GM18951 (cell line): ENCODE measurements around the gene STRADA.

Experiments
- POLR2A ChIP-seq: IDR thresholded peaks from 4 replicates; pipeline ENCODE4 v1.6.1; 2011; ENCODE audit warnings: mild to moderate bottlenecking; ENCODE audit not compliant: insufficient read length, insufficient read depth; ENCODE audit errors: extremely low read depth
- in situ Hi-C: fragments of 300-500 bp; cut with MboI; formaldehyde crosslinking; loops from one replicate; pipeline ENCODE4 v1.12.0; 2022; ENCODE audit warnings: low sequenced_read_pairs, mixed read lengths, inconsistent platforms; ENCODE audit not compliant: unreplicated experiment

Gene STRADA

GRCh38 chr17:63694229-63694949 lies 47.2 kb downstream of the STRADA start:
- no peak for TF ChIP-seq POLR2A

GRCh38 chr17:63693411-63694113 lies 48.0 kb downstream of the STRADA start:
- no peak for TF ChIP-seq POLR2A

More at GRCh38 chr17:63694229-63694949, 47.2 kb downstream of the STRADA start:
- in situ Hi-C loops: no loop called here

GRCh38 chr17:63692195-63692816 lies 49.3 kb downstream of the STRADA start:
- TF ChIP-seq POLR2A: no peak
- in situ Hi-C loops: no loop called here

More at GRCh38 chr17:63693411-63694113, 48.0 kb downstream of the STRADA start:
- in situ Hi-C loops: no loop called here

- in situ Hi-C loops: no loop called here
These were observed 52.1 kb downstream of the STRADA start for GRCh38 chr17:63689479-63689878.

GRCh38 chr17:63688396-63689020 lies 53.1 kb downstream of the STRADA start:
- in situ Hi-C loops: no loop called here

More at GRCh38 chr17:63689479-63689878, 52.1 kb downstream of the STRADA start:
- no peak for TF ChIP-seq POLR2A

GRCh38 chr17:63686138-63686685 lies 55.4 kb downstream of the STRADA start:
- in situ Hi-C loops: no loop called here
- no peak for TF ChIP-seq POLR2A

More at GRCh38 chr17:63688396-63689020, 53.1 kb downstream of the STRADA start:
- no peak for TF ChIP-seq POLR2A

GRCh38 chr17:63685578-63685977 lies 56.0 kb downstream of the STRADA start:
- TF ChIP-seq POLR2A: no peak
- in situ Hi-C loops: no loop called here

- in situ Hi-C loops: no loop called here
- TF ChIP-seq POLR2A: no peak
These were observed 56.6 kb downstream of the STRADA start for GRCh38 chr17:63685041-63685440.

GRCh38 chr17:63682981-63683380 lies 58.6 kb downstream of the STRADA start:
- TF ChIP-seq POLR2A: no peak
- in situ Hi-C loops: no loop called here

GRCh38 chr17:63682441-63682840 lies 59.2 kb downstream of the STRADA start:
- in situ Hi-C loops: no loop called here
- no peak for TF ChIP-seq POLR2A

- in situ Hi-C loops: no loop called here
- TF ChIP-seq POLR2A: no peak
These were observed 60.1 kb downstream of the STRADA start for GRCh38 chr17:63681530-63681929.

- TF ChIP-seq POLR2A: no peak
- in situ Hi-C loops: no loop called here
These were observed 60.9 kb downstream of the STRADA start for GRCh38 chr17:63680700-63681099.

- TF ChIP-seq POLR2A: no peak
- in situ Hi-C loops: no loop called here
These were observed 62.4 kb downstream of the STRADA start for GRCh38 chr17:63679214-63679613.
